ENCODE measurements around the gene CACTIN.
A peak's percentile ranks its signal among the peaks of the same experiment; 100 is the strongest.

Gene CACTIN

DNA sequence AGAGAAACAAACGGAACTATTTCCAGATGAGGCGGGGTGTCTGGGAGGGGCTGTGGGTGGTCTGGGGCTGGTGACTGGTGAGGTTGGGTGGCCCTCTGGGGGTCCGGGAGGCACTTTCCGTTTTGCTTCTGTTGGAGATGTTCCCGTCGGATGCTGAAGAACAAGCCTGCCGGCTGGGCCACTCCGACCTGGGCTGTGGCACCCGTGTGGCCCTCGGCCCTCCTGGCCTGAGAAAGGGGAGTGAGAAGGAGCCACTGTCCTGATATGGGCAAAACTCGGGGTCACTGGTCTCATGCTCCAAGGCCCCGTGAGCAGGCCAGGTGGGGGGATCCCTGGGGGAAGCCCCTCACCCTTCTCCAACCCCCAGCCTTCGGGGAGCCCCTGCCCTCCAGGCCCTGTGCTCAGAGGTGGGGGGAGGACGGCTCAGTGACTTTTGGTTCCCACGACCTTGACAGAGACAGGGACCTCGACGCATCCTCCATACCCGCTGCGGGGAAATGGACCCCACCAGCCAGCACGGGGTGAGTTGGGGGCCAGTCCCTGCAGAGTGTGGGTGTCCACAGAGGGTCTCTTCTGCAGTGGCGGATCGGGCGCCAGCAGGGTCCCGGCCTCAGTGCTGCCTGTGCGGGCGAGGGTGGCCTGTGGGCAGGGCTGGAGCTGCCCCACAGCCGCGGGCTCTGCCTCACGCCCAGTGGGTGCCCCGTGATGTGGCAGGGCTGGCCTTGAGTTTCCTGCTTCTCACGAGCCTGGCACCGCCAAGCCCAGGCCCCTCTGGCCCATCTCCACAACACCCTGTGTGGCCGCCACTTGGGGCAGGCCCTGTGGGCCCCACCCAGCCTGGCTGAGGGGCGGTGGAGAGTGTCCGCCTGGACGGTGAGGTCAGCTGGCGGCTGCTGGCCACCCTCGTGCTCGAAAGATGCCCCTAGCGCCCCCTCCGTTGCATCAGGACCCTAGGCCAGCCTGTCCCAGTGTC, 15.6 kb downstream of the CACTIN start:
- DNase-seq (ENCODE audit: low read depth in 2 of 2) = no peak

DNA sequence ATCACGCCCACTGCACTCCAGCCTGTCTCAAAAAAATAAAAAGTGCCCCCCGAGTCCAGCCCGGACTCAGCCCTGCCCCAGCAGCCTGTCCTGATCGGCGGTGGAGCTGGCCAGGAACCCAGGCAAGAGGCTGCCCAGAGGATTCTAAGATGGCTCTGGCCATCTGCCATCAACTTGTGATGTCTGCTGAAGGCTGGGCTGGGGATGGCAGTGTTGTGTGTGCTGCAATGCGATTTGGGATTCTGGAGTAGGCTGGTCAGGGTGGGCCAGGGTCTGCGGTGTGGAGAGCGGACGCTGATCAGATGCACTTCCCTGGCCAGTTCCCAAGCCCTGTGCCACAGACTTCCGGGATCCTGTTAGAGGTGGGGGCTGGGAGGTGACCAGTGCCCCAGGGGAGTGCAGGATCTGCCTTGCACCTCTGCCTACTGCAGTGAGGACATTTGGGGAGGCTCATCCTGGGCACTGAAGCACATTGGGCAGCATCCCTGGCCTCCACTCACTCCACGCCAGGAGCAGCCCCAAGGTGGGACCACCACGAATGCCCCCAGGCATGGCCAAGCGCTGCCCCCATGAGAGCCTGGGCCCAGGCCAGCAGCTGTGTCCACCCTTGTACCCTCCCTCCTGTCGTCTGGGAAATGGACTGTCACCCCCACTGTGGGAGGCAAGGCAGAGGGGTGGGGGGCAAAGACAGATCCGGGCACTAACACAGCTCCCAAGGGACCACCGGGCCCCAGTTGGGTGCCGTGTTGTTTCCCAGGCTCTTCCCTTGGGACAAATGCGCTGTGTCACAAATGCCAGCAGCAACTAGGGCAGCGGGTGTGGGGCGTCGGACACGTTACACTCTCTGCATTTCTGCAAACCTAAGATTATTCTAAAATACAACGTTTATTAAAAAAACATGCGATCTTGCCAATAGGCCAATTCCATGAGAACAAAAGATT, 16.5 kb downstream of the CACTIN start:
- DNase-seq (ENCODE audit: low read depth in 2 of 2) = no peak

DNA sequence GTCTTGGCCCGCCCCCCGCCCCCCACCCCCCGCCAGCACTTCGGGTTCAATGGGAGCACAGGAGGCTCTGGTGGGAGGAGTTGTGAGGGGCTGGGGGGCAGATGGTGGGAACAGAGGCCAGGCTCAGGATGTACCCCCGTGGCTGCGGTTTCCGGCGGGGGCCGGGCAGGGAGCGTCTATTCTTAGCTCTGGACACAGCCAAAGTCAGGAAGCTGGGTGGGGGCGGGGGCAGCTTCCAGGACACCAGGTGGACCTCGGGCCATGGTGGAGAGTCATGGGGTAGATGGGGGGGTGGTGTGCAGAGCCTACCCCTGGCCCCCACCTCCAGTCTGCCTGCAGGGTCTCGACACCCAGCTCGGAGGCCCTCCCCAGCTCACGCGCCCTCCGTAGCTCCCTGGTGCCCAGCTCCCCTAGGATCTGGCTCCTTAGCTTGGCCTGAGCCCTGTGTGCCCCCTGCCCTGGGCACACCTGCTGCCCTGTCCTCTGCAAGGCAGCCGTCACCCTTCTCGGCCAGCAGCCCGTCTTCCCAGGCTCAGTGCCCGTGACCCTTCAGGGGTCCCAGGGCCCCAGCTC, 17.8 kb downstream of the CACTIN start:
- DNase-seq (ENCODE audit: low read depth in 2 of 2) = no peak

GRCh38 chr19:3608079-3608641, 18.4 kb downstream of the CACTIN start:
- no peak for DNase-seq (ENCODE audit: low read depth in 2 of 2)

GRCh38 chr19:3607303-3608078, 19.1 kb downstream of the CACTIN start:
- DNase-seq (ENCODE audit: low read depth in 2 of 2) = no peak

- peak in 1 of 2 donors; percentile 58 for DNase-seq (ENCODE audit: low read depth in 2 of 2)
Measured at GRCh38 chr19:3606690-3607289, 19.8 kb downstream of the CACTIN start, which contains the start of gene TBXA2R. Gene TBXA2R (minus strand): TSS chr19:3606875. CDS start chr19:3600634, 6,241 bp downstream.

- peak in 1 of 2 donors; percentile 21 for DNase-seq (ENCODE audit: low read depth in 2 of 2)
Measured at GRCh38 chr19:3606174-3606689, 20.4 kb downstream of the CACTIN start.

DNA sequence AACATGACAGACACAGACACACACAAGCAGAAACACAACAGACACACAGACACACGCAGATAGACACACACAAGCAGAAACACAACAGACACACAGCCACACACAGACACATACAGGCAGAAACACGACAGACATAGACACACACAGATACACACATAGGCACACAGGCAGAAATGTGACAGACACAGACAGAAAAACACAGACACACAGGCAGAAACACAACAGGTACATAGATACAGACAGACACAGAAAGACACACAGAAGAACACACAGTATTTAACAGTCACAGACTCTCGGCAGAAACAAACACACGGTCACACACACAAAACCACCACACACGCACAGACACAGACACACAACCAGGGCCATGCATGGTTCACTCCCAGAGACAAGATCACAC, 20.8 kb downstream of the CACTIN start:
- no peak for DNase-seq (ENCODE audit: low read depth in 2 of 2)

DNA sequence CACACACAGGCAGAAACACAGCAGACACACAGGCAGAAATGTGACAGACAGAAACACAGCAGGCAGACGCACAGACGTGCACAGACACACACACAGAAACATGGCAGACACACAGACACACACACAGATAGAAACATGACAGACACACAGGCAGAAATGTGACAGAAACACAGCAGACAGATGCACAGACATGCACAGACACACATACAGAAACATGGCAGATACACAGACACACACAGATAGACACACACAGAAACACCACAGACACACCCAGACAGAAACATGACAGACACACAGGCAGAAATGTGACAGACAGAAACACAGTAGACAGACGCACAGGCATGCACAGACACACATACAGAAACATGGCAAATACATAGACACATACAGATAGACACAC, 21.2 kb downstream of the CACTIN start:
- DNase-seq (ENCODE audit: low read depth in 2 of 2) = no peak

DNA sequence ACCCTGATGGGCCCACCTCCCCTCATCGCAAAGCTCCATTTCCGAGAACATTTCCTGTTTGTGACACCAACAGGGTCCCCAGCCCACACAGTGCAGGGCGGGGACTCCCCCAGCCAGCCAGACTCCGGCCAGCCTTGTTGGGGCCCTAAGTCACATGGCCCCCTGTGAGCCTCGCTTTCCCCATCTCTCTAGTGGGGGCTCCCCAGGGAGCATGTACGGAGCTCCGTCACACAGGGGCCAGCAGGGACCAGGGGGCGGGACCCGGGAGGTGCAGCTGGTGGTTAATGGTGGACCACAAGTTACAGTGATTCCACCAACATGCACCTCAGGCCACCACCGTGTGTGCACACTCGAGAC, 21.6 kb downstream of the CACTIN start:
- DNase-seq (ENCODE audit: low read depth in 2 of 2) = peak in 1 of 2 donors; percentile 36

DNA sequence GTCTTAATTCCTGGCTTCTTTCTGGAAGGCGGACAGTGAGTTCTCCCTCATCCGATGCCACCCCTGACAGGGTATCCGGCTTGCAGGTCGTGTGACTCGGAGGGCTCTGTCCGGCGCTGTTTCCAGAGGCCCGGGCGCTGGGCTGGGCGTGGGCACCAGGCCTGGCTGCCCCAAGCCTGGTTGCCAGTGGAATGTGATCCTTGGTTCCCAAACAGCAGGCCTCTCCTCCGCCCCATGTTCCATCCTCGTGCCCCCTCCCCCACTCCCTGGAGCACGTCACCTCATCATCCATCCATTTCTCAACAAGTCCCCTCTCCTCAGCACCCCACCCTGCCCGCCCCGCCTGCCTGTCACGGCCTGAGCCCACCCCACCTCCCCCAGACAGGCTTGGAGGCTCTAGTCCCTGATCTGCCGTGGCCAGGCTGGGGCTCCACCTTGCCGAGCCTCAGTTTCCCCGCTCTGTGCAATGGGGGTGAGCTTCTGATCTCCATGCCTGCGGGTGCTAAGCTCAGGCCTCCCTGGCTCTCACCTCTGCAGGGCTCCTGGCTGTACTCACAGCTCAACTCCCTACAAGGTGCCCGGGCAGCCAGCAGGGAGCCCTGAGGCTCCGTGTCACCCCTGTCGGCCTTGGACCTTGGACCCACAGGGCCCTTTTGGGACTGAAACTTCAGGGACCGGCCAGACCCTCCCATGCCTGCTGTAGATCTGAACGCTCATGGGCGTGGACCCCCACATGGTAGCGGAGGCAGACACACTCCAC, 22.2 kb downstream of the CACTIN start:
- DNase-seq (ENCODE audit: low read depth in 2 of 2) = no peak

DNA sequence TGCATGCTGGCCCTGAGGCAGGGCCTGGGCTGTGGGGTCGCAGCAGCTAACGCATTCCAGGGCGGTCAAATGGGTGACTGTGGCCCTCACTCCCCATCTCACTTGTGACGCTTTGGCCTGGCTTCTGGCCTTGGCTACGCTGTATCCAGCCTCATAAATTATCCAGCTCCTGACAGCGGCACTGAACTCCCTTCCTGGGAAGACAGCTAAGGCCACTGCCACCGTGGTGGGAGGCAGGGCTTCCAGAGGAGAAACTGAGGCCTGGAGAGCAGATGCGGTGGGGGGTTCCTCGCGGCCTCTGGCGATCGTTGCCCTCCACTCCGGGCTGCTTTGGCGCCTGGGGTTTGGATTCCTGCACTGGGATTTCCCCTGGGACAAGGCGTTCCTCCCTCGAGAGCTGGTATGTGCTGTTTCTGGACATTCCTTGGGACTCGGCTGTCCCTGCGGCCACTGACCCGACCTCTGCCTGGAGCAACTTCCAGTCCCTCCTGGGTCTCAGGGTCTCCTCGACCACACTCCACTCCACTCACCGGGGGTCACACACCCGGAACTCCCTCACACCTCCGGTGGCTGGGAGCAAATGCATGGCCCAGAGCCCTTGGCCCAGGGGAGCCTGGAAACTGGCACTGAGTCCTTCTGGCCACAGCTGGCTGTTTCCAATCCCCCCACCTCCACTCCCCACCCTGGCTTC, 23.3 kb downstream of the CACTIN start:
- no peak for DNase-seq (ENCODE audit: low read depth in 2 of 2)

DNA sequence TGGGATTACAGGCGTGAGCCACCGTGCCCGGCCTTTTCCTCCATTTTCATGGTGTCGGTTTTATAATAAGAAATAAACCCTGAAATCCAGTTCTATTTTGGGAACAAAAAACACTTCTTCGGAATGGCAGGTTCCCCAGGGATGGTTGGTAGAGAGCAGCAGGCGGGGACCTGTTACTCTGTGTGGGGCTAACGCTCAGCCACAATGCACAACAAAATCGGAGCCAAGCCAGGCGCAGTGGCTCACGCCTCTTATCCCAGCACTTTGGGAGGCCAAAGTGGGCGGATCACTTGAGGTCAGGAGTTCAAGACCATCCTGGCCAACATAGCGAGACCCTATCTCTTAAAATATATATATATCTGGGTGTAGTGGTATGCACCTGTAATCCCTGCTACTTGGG, 25.6 kb downstream of the CACTIN start:
- DNase-seq (ENCODE audit: low read depth in 2 of 2) = no peak

GRCh38 chr19:3599776-3600187, 26.8 kb downstream of the CACTIN start:
- no peak for DNase-seq (ENCODE audit: low read depth in 2 of 2)

- DNase-seq (ENCODE audit: low read depth in 2 of 2) = no peak
Measured at GRCh38 chr19:3595521-3596061, 31.0 kb downstream of the CACTIN start.

DNA sequence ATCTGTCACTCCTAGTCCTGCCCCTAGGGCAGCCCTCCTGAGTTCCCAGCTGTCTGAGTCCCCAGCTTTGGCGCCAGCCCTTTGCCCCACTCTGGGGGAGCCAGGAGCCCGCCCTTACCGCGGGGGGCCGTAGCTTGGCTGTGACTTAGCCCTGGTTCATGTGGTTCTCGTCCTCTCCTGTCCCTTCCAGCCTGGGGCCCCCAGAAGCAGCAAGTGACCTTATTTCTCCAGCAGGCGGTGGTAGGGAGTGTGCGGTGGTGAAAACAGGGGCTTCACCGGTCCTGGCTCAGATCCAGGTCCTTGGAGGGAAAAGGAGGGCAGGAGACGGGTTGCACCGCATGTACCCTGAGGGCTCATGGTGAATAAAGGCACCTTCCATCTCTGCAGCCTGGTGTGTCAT, 33.4 kb downstream of the CACTIN start:
- DNase-seq (ENCODE audit: low read depth in 2 of 2) = no peak

- DNase-seq (ENCODE audit: low read depth in 2 of 2) = no peak
Measured at GRCh38 chr19:3591876-3592613, 34.5 kb downstream of the CACTIN start.

Data from stimulated activated CD8-positive, alpha-beta memory T cell treated with anti-CD3 and anti-CD28 coated beads, Interleukin-7, amount 100 ng/mL, for 4 hours (primary cell).